ENCODE results near the gene CCAR1.
"Not testable (repeated sequence)": the region's sequence is repeated elsewhere in the genome, so short reads cannot be mapped to it uniquely, and the experiment has no call there.

Gene CCAR1

DNA sequence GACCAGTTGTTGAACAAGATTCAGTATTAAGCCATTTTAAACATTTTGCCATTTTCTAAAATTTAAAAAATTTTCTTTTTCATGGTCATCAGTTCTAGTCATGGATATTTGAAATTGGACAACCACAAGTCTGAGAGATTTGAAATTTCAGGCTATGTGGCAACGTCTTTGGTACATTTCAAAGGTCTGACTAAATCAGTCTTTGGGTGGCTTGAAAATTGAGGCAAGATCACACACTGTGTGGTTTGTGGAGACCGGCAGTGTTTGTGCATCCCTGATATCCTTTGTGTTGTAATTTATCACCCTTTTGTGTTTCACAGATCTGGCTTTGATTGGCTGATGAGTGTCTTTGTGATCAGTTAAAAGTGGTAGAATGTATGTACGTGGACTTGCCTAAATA is 35.7 kb downstream of the CCAR1 start:
- DNase-seq (ENCODE audit: low read depth in 2 of 3, low spot score in 2 of 3): no peak

DNA sequence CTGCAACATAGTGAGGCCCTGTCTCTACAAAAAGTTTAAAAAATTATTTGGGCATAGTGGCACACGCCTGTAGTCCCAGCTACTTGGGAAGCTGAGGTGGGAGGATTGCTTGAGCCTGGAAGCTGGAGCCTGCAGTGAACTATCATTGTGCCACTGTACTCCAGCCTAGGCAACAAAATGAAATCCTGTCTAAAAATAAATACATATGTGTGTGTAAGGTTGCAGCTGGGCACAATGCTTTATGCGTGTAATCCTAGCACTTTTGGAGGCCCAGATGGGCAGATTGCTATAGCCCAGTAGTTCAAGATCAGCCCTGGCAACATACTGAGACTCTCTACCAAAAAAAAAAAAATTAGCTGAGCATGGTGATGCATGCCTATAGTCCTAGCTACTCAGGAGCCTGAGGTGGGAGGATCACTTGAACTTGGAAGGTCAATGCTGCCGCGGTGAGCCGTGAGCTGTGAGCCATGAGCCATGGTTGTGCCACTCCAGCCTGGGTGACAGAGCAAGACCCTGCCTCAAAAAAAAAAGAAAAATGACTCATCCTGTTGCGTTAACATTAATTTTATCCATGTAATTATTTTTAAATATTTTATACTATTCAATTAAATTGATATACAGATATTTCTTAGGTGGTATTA is 38.3 kb downstream of the CCAR1 start:
- no peak for DNase-seq (ENCODE audit: low read depth in 2 of 3, low spot score in 2 of 3)

DNA sequence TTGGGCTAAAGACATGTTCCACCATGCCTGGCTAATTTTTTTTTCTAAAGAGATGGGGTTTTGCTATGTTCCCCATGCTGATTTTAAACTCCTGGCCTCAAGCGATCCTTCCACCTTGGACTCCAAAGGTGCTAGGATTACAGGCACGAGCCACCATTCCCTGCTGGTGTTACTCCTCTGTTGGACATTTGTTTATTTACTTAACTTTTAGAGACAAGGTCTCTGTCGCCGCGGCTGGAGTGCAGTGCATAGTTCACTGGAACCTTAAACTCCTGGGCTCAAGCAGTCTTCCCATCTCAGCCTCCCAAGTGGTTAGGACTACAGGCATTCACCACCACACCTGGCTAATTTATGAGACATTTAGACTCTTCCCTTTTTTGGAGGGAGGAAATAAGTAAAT is 38.9 kb downstream of the CCAR1 start:
- DNase-seq (ENCODE audit: low read depth in 2 of 3, low spot score in 2 of 3): no peak

DNA sequence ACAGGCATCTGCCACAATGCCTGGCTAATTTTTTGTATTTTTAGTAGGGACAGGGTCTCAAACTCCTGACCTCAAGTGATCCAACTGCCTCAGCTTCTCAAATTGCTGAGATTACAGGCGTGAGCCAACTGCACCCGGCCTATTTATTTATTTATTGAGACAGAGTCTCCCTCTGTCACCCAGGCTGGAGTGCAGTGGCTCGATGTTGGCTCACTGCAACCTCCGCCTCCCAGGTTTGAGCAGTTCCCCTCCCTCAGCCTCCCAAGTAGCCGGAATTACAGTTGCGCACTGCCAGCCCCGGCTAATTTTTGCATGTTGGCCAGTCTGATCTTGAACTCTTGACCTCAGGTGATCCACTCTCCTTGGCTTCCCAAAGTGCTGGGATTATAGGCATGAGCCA is 46.4 kb downstream of the CCAR1 start:
- not testable (repeated sequence) for DNase-seq (ENCODE audit: low read depth in 2 of 3, low spot score in 2 of 3)

DNA sequence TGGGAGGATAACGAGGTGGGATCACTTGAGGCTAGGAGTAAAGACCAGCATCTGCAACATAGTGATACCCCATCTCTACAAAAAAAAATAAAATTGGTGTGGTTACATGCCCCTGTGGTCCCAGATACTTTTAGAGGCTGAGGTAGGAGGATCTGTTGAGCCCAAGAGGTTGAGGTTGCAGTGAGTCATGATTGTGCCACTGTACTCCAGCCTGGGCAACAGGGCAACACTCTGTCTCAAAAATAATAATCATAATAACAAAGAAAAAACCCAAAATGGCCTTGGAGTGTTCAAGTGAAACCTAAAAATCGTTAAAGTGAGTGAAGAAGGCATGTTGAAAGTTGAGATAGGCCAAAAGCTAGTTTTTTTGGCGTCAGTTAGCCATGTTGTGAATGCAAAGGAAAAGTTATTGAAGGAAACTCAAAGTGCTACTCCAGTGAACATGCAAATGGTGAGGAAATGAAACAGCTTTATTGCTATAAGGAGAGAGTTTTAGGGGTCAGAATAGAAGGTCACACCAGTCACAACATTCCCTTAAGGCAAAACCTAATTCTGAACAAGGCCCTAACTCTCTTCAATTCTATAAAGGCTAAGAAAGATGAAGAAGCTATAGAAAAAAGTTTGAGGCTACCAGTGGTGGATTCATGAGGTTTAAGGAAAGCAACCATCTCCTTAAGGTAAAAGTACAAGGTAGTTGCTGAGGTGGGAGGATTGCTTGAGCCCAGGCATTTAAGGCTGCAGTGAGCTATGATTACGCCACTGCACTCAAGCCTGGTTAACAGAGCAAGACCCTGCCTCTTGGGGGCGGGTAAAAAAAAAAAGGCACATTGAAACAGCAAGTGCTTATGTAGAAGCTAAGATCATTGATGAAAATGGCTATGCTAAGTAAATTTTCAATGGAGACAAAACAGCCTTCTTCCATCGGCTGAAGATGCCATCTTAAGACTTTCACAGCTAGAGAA is 60.9 kb downstream of the CCAR1 start:
- no peak for DNase-seq (ENCODE audit: low read depth in 2 of 3, low spot score in 2 of 3)

DNA sequence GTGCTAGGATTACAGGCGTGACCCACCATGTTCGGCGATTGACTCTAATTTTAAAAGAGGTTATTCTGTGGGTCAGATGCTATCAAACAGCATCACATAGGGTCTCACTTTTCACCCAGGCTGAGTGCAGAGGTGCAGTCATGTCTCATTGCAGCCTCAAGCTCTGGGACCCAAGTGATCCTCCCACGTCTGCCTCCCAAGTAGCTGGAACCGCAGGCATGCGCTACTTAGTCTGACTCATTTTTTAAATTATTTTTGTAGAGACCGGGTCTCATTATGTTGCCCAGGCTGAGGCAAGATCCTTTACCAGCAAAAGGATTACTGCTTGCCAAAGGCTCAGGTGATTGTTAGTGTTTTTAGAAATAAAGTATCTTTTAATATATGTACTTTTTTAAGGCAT is 63.4 kb downstream of the CCAR1 start:
- no peak for DNase-seq (ENCODE audit: low read depth in 2 of 3, low spot score in 2 of 3)

DNA sequence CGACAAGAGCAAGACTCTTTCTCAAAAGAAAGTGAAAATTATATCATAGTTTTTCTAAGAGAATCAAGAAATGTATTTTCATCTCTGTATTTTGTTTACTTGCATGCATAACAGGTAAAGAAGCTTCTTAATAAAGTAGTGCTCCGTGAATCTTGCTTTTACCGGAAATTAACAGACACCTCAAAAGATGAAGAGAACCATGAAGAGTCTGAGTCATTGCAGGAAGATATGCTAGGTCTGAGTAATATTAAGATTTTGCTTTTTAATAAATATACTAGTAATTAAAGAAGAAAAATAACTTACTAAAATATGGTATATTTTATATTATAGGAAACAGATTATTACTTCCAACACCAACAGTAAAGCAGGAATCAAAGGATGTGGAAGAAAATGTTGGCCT is 66.8 kb downstream of the CCAR1 start:
- no peak for DNase-seq (ENCODE audit: low read depth in 2 of 3, low spot score in 2 of 3)

DNA sequence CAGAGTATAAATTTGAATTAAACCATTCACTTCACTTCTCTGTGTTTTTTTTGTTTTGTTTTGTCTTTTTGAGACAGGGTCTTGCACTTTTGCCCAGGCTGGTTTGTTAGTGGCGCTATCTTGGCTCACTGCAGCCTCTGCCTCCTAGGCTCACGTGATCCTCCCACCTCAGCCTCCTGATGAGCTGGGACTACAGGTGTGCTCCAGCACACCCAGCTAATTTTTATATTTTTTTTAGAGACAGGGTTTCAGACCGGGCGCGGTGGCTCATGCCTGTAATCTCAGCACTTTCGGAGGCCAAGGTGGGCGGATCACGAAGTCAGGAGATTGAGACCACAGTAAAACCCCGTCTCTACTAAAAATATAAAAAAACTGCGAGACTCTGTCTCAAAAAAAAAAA is 69.4 kb downstream of the CCAR1 start:
- no peak for DNase-seq (ENCODE audit: low read depth in 2 of 3, low spot score in 2 of 3)

DNA sequence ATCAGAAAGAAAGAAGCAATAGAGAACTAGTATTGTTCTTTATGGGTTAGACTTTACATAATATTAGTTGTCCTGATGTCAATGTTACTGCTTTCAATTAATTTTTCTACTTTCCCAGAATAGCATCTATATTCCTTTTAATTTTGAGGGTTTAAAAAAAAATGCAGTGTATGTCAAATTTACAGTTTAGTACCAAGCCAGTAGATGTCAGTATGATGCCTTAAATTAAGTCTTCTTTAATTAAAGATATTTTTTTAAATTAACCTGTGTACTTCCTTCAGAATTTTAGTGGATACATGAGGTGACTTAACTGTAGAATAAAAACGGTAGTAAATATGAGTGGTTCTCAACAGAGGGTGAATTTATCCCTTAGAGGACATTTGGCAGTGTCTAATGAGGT is 71.1 kb downstream of the CCAR1 start:
- no peak for DNase-seq (ENCODE audit: low read depth in 2 of 3, low spot score in 2 of 3)

DNA sequence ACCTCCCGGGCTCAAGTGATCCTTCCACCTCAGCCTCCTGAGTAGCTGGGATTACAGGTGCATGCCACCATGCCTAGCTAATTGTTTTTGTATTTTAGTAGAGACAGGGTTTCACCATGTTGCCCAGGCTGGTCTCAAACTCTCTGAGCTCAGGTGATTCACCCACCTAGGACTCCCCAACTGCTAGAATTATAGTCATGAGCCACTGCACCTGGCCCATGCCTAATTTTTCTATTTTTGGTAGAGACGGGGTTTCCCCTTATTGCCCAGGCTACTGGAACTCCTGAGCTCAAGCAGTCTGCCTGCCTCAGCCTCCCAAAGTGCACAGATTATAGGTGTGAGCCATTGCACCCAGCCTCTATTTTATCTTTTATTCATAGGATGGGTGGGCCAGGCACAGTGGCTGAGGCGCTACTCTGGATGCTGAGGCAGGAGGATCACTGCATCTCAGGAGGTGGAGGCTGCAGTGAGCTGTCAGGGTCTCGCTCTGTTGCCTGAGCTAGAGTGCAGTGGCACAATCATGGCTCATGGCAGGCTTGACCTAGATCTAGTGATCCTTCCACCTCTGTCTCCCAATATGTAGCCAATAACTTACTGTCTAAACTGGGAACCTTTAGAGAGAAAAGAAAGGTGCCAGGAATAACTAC is 75.0 kb downstream of the CCAR1 start:
- DNase-seq (ENCODE audit: low read depth in 2 of 3, low spot score in 2 of 3): no peak

DNA sequence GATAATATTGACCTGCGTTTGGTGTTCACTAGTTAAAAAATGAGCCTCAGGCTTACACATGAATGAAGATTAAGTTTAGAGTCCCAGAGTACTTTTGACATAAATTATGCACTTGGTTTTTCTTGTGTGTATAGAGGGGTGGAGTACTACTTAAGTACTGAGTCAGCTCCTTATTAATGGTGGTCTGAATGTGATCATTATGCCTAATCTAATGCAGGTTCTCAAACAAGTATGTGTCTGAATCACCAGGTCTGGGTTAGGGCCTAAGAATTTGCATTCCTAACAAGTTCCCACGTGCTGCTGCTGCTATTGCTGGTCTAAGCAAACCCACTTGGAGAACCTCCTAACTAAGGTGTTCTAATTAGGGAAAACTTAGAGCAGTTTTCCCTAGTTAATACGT is 75.6 kb downstream of the CCAR1 start:
- DNase-seq (ENCODE audit: low read depth in 2 of 3, low spot score in 2 of 3): no peak

DNA sequence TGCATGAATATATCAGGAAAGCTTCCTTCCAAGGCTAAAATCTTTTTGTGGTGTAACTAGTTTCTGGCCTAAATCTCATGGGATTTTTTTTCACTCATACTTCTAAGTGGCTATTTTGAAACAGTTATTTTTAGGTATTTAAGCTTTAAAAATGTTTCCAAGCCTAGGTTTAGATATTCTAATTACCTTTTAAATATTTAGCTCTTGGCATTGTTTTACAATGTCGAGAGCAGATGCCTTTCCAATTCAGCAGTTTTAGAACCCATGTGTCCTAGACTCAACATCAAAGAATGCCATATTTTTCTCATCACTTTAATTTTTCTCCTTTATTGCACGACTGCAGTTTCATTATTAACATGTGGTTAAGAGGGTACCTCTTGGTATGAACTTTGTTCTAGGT is 79.2 kb downstream of the CCAR1 start:
- no peak for DNase-seq (ENCODE audit: low read depth in 2 of 3, low spot score in 2 of 3)

DNA sequence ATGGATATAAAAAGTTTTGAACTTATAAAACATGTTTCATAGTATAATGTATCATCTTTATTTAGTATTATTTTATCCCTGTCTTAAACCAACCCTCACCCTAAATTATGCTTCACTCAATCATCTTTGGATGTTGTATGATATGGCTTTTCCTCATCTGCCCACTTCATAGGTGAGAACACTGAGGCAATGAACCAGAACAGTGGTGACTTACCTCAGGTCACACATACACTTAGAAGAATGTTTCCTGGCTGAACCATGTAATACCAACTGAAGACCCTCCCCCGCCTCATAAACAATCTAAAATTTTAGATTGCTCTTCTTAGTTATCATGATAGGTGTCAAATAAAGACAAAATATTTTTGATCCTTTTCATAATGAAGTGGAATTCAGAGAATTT is 83.7 kb downstream of the CCAR1 start:
- no peak for DNase-seq (ENCODE audit: low read depth in 2 of 3, low spot score in 2 of 3)

DNA sequence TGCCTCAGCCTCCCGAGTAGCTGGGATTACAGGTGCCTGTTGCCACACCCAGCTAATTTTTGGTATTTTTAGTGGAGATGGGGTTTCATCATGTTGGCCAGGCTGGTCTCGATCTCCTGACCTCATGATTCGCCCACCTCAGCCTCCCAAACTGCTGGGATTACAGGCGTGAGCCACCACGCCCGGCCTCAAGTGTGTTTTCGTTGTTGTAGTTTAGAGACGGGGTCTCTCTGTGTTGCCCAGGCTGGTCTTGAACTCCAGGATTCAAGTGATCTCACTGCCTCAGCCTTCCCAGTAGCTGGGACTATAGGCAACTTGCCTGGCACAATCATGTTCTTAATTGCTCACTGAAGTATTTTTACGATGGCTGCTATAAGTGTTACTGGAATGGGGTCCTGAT is 89.8 kb downstream of the CCAR1 start:
- not testable (repeated sequence) for DNase-seq (ENCODE audit: low read depth in 2 of 3, low spot score in 2 of 3)

DNA sequence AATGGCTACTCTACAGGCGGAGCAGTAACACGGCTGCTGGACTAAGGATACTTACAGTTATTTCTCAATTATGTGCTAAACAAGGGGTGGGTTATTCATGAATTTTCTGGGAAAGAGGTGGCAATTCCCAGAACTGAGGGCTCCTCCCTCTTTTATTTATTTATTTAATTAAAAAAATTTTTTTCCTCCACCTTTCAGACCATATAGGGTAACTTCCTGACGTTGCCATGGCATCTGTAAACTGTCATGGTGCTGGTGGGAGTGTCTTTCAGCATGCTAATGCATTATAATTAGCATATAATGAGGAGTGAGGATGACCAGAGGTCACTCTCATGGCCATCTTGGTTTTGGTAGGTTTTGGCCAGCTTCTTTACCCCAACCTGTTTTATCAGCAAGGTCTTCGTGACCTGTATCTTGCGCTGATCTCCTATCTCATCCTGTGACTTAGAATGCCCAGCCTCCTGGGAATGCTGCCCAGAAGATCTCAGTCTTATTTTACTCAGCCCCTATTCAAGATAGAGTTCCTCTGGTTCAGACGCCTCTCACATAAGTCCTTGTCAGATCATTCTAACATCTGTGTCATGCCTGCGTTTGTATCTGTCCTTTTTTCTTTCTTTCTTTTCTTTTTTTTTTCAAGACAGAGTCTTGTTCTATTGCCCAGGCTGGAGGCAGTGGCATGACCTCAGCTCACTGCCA is 90.4 kb downstream of the CCAR1 start:
- no peak for DNase-seq (ENCODE audit: low read depth in 2 of 3, low spot score in 2 of 3)

DNA sequence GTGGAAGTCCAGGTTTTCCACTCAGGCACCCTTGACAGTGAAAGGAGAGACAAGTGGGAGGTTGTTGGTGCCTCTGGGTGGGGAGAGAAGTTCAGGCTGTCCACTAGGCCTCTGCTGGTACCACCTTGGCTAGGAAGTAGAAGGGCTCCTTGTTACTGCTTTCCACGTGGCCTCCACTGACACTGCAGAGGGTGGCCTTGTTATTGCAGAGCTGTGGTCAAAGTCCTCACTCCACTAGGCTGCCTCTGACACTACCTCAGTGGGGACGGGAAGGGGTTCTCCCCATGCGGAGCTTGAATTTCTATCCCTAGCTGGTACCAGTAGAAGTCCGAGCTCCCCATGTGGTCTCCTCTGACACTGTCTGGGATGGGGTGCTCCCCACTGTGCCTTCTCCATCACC is 91.4 kb downstream of the CCAR1 start:
- DNase-seq (ENCODE audit: low read depth in 2 of 3, low spot score in 2 of 3): no peak

DNA sequence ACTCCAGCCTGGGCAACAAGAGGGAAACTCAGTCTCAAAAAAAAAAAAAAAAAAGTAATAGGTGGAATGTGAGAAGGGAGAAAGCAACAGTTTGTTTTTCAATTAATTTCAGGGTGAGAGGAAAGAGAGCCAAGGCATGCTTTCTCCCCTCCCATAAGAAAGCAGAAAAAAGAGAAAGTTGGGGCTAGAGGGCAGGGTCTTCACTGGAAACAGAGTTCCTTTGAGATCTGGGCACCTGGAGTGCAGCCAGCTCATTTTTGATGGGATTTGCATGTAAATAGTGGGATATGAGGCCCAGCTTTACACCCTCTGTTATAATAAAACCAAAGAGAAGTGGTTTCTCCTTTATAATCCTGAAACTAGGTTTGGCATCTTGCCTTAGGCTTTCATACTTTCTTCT is 92.5 kb downstream of the CCAR1 start:
- DNase-seq (ENCODE audit: low read depth in 2 of 3, low spot score in 2 of 3): no peak

DNA sequence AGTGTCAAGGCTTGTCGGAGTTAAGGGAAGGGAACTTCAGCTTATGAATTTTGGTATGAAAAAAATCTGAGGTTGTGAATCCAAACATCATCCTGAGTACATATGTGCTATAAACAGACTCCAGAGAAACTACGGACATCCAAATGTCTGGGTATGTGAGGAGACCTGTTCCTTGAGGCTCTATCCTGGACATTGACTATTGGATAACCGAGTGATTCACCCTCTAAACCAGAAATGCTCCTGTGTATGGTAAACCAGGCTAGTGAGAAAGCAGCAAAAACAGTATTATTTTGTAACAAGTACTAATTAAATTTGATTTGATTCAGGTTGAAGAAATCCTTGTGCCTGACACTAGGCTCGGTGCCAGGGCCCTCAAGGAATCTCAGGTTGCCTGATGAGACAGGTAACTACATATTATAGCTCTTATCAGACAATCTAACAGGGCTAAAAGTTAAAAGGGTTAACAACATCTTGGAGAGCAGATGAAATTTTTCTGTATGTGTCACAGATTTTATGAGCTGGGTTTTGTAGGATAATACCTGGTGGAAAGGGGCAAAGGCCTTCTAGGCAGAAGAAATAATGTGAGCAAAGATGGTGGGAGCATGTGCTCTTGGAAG is 95.9 kb downstream of the CCAR1 start:
- DNase-seq (ENCODE audit: low read depth in 2 of 3, low spot score in 2 of 3): no peak

DNA sequence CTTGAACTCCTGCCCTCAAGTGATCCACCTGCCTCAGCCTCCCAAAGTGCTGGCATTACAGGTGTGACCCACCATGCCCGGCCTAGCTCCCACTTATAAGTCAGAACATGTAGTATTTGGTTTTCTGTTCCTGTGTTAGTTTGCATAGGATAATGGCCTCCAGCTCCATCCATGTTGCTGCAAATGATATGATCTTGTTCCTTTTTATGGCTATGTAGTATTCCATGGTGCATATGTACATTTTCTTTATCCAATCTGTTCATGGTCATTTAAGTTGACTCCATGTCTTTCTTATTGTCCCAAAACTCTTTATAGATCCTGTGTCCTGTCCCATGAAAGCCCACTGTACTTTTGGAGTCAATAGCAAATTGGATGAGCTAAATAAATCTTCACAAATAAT is 99.3 kb downstream of the CCAR1 start:
- DNase-seq (ENCODE audit: low read depth in 2 of 3, low spot score in 2 of 3): not testable (repeated sequence)

DNA sequence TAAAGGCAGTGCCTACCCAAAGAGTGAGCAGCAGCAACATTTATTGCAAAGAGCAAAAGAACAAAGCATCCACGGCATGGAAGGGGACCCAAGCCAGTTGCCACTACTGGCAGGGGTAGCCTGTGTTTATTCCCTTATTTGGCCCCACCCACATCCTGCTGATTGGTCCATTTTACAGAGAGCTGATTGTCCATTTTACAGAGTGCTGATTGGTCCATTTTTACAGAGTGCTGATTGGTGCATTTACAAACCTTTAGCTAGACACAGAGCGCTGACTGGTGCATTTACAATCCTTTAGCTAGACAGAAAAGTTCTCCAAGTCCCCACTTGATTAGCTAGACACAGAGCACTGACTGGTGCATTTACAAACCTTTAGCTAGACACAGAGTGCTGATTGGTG is 101.6 kb downstream of the CCAR1 start:
- DNase-seq (ENCODE audit: low read depth in 2 of 3, low spot score in 2 of 3): not testable (repeated sequence)

All from activated CD8-positive, alpha-beta memory T cell treated with anti-CD3 and anti-CD28 coated beads for 48 hours (primary cell).